ENCODE data around the gene FHAD1. TPM values are rescaled to one million over a fixed set of nuclear protein-coding genes. Genes with fewer than 3 reads are reported as not detected.

FHAD1 gene
- polyA plus RNA-seq, 1 of the 3 experiments (the other 2 are of a cell fraction), result 0.48 TPM

GRCh38 chr1:15349133-15349532, 102.1 kb downstream of the FHAD1 start (continued):
- TF ChIP-seq, protein P1, sequence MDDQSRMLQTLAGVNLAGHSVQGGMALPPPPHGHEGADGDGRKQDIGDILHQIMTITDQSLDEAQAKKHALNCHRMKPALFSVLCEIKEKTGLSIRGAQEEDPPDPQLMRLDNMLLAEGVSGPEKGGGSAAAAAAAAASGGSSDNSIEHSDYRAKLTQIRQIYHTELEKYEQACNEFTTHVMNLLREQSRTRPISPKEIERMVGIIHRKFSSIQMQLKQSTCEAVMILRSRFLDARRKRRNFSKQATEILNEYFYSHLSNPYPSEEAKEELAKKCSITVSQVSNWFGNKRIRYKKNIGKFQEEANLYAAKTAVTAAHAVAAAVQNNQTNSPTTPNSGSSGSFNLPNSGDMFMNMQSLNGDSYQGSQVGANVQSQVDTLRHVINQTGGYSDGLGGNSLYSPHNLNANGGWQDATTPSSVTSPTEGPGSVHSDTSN (IDR thresholded peaks at IDR 0.05), result no peak
- no peak for TF ChIP-seq TCF12 (IDR thresholded peaks at IDR 0.05)
- TF ChIP-seq POLR2AphosphoS5 (IDR thresholded peaks at IDR 0.05; ENCODE audit: low read depth, low read length), result no peak
- TF ChIP-seq RAD21 (IDR thresholded peaks at IDR 0.05; ENCODE audit: low read length), result no peak
- TF ChIP-seq REST (IDR thresholded peaks at IDR 0.05; ENCODE audit: low read depth, low read length), result no peak
- no peak for TF ChIP-seq RXRA (IDR thresholded peaks at IDR 0.05; ENCODE audit: borderline replicate concordance, low read depth)
- TF ChIP-seq NFIC (IDR thresholded peaks at IDR 0.05; ENCODE audit: borderline replicate concordance), result no peak
- TF ChIP-seq TEAD4 (IDR thresholded peaks at IDR 0.05; ENCODE audit: borderline replicate concordance, insufficient read depth), result no peak
- TF ChIP-seq TAF1 (IDR thresholded peaks at IDR 0.05; ENCODE audit: borderline replicate concordance, low read depth, low read length), result no peak
- TF ChIP-seq GATA2 (CRISPR knock-in tag; IDR thresholded peaks at IDR 0.05), result no peak
- TF ChIP-seq MEF2A (IDR thresholded peaks at IDR 0.05; ENCODE audit: borderline replicate concordance, low read depth), result no peak

GRCh38 chr1:15350151-15350550, 103.1 kb downstream of the FHAD1 start:
- Histone ChIP-seq H3F3A (replicated peaks; ENCODE audit: insufficient read depth) (peaks cover 24% of the 10 kb centered on the region), H3K4me3 (ENCODE audit: low read depth in 2 of 2, low read length in 1 of 2) (no peak overlapping the region), H3K27ac (ENCODE audit: low read depth in 2 of 2, low read length in 1 of 2) (no peak overlapping the region), H3K27me3 (ENCODE audit: insufficient read depth) (no peaks in the 10 kb centered on the region), H2AFZ (ENCODE audit: low read depth) (no peak overlapping the region), H3K9ac (no peak overlapping the region), H3K9me2 (no peaks in the 10 kb centered on the region), H3K4me2 (no peak overlapping the region), H3K36me3 (replicated peaks in 1 of 2; ENCODE audit: control insufficient read depth in 1 of 2, insufficient read depth in 2 of 2, low read length in 1 of 2) (no peaks in the 10 kb centered on the region), H3K79me2 (ENCODE audit: insufficient read depth) (no peaks in the 10 kb centered on the region), H3K4me1 (ENCODE audit: control insufficient read depth in 1 of 2, insufficient read depth in 2 of 2, low read depth in 1 of 2, low read length in 1 of 2) (peaks cover 4 to 18% of the 10 kb centered on the region in 2 experiments; a peak in 3 of 4 replicates), H3K9me3 (no peaks in the 10 kb centered on the region), H4K20me1 (ENCODE audit: insufficient read depth) (no peaks in the 10 kb centered on the region)
- no peak for TF ChIP-seq RFX5 (IDR thresholded peaks at IDR 0.05; ENCODE audit: low read length)
- TF ChIP-seq RAD21 (IDR thresholded peaks at IDR 0.05; ENCODE audit: low read length), result no peak
- no peak for TF ChIP-seq FOXM1 (IDR thresholded peaks at IDR 0.05; ENCODE audit: low read depth)
- ChIA-PET CTCF (interaction anchor here (0.8 to 1.0 kb wide), 5 partner anchors 11 to 81 kb away, joined by 3 read pairs; no protein-coding TSS in a partner anchor), POLR2A (no interaction called here)
- 95% methylated on average over 10 of the region's 10 CpGs for WGBS (ENCODE audit: low lambda C conversion rate)
- no peak for DNase-seq

Data from SK-N-SH (cell line).